Ectodermal cell (in vitro differentiated cells): ENCODE results near the gene ELAVL1.
"Not testable (repeated sequence)": the region's sequence is repeated elsewhere in the genome, so short reads cannot be mapped to it uniquely, and the experiment has no call there.

Source experiments
- H3K27ac ChIP-seq: 2 replicates; pipeline ENCODE4 v1.7.0; 2013; ENCODE audit warnings: mild to moderate bottlenecking, low read depth, low read length; ENCODE audit not compliant: insufficient read depth, poor library complexity, severe bottlenecking
- H3K27me3 ChIP-seq: 2 replicates; pipeline ENCODE4 v1.7.0; 2013; ENCODE audit warnings: mild to moderate bottlenecking, low read length; ENCODE audit not compliant: insufficient read depth, control insufficient read depth, poor library complexity, severe bottlenecking
- H3K36me3 ChIP-seq: one replicate; pipeline ENCODE4 v1.7.0; 2013; ENCODE audit warnings: low read length; ENCODE audit not compliant: control insufficient read depth, insufficient read depth
- H3K4me1 ChIP-seq: one replicate; pipeline ENCODE4 v1.7.0; 2013; ENCODE audit warnings: low read length; ENCODE audit not compliant: control insufficient read depth, insufficient read depth
- H3K4me3 ChIP-seq: 2 replicates; pipeline ENCODE4 v1.7.0; 2013; ENCODE audit warnings: low read depth, low read length, control low read depth; ENCODE audit not compliant: insufficient read depth
- H3K9me3 ChIP-seq: 2 replicates; pipeline ENCODE4 v1.7.0; 2013; ENCODE audit warnings: mild to moderate bottlenecking, low read length, moderate library complexity; ENCODE audit not compliant: control insufficient read depth
- WGBS, 2 experiments: methylation state at CpG; one replicate each; pipeline ENCODE4 v1.1.7; 2013; ENCODE audit warnings: missing lambda C conversion rate in 2 of 2; 5-methylcytosine and 5-hydroxymethylcytosine counted together

The ELAVL1 gene

GRCh38 chr19:7923295-7924191, 81.9 kb downstream of the ELAVL1 start:
- no peak overlapping the region for H3K4me3 ChIP-seq
- H3K9me3 ChIP-seq = no peaks in the 10 kb centered on the region
- peaks cover 8% of the 10 kb centered on the region for H3K36me3 ChIP-seq
- WGBS, 2 experiments = 94 to 95% methylated on average over 31 of the region's 31 CpGs
- H3K27ac ChIP-seq = no peak overlapping the region
- peaks cover 15% of the 10 kb centered on the region for H3K4me1 ChIP-seq
- H3K27me3 ChIP-seq = peaks cover 14% of the 10 kb centered on the region

DNA sequence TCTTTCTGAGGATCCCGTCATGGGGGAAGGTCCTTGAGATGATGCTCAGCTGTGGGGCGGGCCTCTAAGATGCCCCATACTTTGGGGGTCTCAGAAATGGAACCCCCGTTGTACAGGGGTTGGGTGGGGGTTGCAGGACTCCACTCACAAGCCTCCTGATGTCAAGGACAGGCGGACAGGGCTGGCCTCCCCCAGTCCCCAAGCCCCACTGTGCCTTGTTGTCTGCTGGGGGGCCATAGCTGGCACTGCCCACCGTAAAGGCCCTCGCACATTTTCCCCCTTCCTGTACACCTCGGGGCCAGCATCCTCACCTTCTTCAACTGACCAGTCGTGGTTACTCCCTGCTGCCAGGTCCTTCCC, 82.6 kb downstream of the ELAVL1 start:
- Histone ChIP-seq H3K4me1 (peaks cover 15% of the 10 kb centered on the region), H3K27ac (no peak overlapping the region), H3K36me3 (peaks cover 8% of the 10 kb centered on the region), H3K27me3 (peaks cover 21% of the 10 kb centered on the region), H3K9me3 (no peaks in the 10 kb centered on the region), H3K4me3 (no peak overlapping the region)
- 95 to 96% methylated on average over 8 of the region's 8 CpGs for WGBS, 2 experiments

- Histone ChIP-seq H3K27me3 (peaks cover 27% of the 10 kb centered on the region), H3K4me1 (peaks cover 18% of the 10 kb centered on the region), H3K27ac (no peak overlapping the region), H3K9me3 (no peaks in the 10 kb centered on the region), H3K4me3 (no peak overlapping the region), H3K36me3 (peaks cover 8% of the 10 kb centered on the region)
- WGBS, 2 experiments = 93 to 94% methylated on average over 31 of the region's 31 CpGs
These were observed 83.2 kb downstream of the ELAVL1 start for GRCh38 chr19:7921967-7922835.

DNA sequence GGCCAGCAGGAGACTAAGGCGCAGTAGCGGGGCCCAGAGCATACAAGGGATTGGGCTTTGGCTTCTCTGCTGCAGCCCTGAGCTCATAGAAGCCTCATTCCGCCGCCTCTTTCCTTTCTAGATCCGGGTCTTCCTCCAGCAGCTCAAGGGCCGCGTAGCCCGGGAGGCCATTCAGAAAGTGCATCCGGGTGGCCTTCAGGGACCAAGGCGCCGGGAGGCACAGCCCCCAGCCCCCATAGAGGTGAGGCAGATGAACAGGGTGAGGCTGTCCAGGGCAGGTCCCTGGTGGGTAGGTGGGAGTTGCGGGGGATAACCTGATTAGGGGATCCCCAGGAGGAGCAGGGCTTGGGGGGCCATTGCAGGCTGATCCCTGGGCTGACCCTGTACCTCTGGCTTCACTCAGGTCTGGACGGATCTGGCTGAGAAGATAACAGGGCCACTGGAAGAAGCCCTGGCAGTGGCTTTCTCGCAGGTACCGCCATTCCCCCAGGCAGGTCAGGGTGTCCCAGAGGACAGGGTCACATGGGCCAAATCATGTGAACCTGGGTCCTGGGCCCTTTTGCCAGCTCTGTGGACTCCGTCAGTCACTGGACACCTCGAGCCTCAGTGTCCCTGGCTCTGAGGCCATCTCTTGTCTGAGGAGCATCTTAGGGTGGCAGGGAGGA, 84.0 kb downstream of the ELAVL1 start:
- H3K27ac ChIP-seq = no peak overlapping the region
- H3K27me3 ChIP-seq = peaks cover 35% of the 10 kb centered on the region
- H3K9me3 ChIP-seq = no peaks in the 10 kb centered on the region
- H3K36me3 ChIP-seq = peaks cover 8% of the 10 kb centered on the region
- H3K4me1 ChIP-seq = peaks cover 24% of the 10 kb centered on the region
- WGBS, 2 experiments = 86 to 87% methylated on average over 17 of the region's 17 CpGs
- peak overlapping the region; percentile 35 for H3K4me3 ChIP-seq

DNA sequence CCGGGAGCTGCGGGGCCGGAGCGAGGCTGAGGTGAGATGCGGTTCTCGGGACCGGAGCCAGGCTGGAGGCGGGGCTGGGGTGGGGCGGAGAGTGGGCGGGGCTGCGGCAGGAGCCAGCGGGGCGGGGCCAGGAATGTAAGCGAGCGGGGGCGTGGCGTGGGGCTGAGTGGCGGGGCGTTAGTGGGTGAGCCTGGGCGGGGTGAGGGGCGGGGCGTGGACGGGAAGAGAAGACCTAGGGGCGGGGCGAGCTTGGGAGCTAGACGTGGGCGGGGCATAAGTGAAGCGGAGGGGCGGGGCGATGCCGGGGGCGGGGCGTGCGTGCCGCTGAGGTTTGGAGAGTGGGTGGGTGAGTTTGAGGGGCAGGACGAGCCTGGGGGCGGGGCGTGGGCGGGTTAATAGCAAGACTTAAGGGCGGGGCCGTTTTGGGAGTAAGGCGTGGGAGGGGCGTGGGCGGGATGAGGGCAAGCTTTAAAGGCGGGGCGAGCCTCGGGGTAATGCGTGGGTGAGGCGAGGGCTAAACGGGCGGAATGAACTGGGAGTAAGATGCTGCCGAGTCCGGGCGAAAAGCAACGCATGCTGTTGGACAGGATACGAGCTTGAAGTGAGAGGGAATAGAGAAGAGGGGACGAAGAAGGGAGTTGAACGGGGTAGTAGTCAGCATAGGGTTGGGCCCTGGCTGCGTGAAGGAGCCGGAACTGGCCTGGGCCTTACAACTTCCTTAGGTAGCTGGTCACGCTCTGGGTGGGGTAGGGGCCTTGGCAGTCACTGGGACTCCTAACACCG, 84.7 kb downstream of the ELAVL1 start:
- WGBS, 2 experiments = 7 to 8% methylated on average over 62 of the region's 62 CpGs
- peak overlapping the region; percentile 59 for H3K4me3 ChIP-seq
- H3K27me3 ChIP-seq = peaks cover 42% of the 10 kb centered on the region
- H3K36me3 ChIP-seq = peaks cover 8% of the 10 kb centered on the region
- peak overlapping the region; percentile 63 for H3K27ac ChIP-seq
- H3K9me3 ChIP-seq = no peaks in the 10 kb centered on the region
- peaks cover 31% of the 10 kb centered on the region for H3K4me1 ChIP-seq

DNA sequence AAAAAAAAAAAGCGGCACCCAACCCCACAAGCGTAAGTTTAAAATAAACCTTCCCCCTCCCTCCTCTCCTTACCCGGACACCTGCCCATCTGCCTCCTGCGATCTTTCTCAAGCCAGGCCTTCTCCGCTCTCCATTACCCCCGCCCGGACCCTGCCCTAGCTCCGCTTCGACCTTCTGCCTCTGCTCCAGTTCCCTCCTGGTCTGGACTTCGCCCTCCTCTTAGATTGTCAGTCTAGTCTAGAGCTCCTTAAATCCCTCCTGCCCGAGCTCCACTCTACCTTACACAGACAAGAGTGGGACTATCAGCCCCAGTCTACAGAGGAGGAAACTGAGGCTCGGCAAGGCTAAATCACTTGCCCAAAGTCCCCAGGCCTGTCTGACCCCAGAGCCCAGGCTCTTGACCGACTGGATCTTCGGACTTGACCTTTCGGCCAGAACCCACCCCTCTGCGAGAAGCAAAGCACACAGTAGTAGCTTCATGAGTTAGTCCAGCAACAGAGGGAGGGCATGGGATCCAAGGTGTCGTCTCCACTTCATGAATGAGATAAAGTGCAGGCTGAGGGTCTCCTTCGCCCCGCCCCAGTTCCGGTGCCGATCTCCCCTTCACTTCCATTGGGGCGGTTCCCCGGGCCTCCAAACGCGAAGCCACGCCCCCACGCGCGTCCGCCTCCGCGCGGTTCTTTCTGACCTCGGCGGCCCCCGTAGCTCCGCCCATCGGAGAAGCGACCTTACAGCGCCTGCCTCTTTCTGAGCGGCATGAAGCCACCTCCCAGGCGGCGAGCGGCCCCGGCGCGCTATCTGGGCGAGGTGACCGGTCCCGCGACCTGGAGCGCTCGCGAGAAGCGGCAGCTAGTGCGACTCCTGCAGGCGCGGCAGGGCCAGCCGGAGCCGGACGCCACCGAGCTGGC, 85.6 kb downstream of the ELAVL1 start, which contains the start of gene SNAPC2:
SNAPC2 (plus strand) TSS at position 729 of the 909 bp plus-strand sequence; CDS start at position 758, 29 bp downstream.
- Histone ChIP-seq H3K4me1 (peaks cover 31% of the 10 kb centered on the region), H3K27me3 (peaks cover 50% of the 10 kb centered on the region), H3K4me3 (peak within 1 kb of the TSS; percentile 59), H3K27ac (peak within 1 kb of the TSS; percentile 63), H3K36me3 (peaks cover 8% of the 10 kb centered on the region), H3K9me3 (no peaks in the 10 kb centered on the region)
- 19% methylated on average over 62 of the region's 62 CpGs for WGBS, 2 experiments

GRCh38 chr19:7918615-7919421, 86.6 kb downstream of the ELAVL1 start:
- H3K4me1 ChIP-seq = peaks cover 31% of the 10 kb centered on the region
- no peak overlapping the region for H3K4me3 ChIP-seq
- H3K27ac ChIP-seq = no peak overlapping the region
- no peaks in the 10 kb centered on the region for H3K9me3 ChIP-seq
- H3K36me3 ChIP-seq = peaks cover 8% of the 10 kb centered on the region
- peaks cover 60% of the 10 kb centered on the region for H3K27me3 ChIP-seq
- 91% methylated on average over 42 of the region's 42 CpGs for WGBS, 2 experiments

- Histone ChIP-seq H3K4me3 (peak overlapping the region; percentile 36), H3K27me3 (peaks cover 60% of the 10 kb centered on the region), H3K4me1 (peaks cover 31% of the 10 kb centered on the region)
- not testable (repeated sequence) for H3K9me3 ChIP-seq, H3K27ac ChIP-seq, H3K36me3 ChIP-seq
- 43 to 45% methylated on average over 28 to 29 of the region's 29 CpGs for WGBS, 2 experiments
These were observed 87.3 kb downstream of the ELAVL1 start for GRCh38 chr19:7918062-7918614.
